ENCODE results near the gene RHBDD1. TPM values are rescaled to one million over a fixed set of nuclear protein-coding genes. Genes with fewer than 3 reads are reported as not detected.

Gene RHBDD1
- total RNA-seq, 1 experiment from 2014 or later, result 6.6 TPM

- peak; percentile 68 for DNase-seq (ENCODE audit: low read depth)
Measured at GRCh38 chr2:226915846-226916360, 80.0 kb downstream of the RHBDD1 start.

GRCh38 chr2:226916669-226917068 is 80.8 kb downstream of the RHBDD1 start:
- DNase-seq (ENCODE audit: low read depth), result no peak

GRCh38 chr2:226932443-226932842 is 96.6 kb downstream of the RHBDD1 start:
- no peak for DNase-seq (ENCODE audit: low read depth)

DNA sequence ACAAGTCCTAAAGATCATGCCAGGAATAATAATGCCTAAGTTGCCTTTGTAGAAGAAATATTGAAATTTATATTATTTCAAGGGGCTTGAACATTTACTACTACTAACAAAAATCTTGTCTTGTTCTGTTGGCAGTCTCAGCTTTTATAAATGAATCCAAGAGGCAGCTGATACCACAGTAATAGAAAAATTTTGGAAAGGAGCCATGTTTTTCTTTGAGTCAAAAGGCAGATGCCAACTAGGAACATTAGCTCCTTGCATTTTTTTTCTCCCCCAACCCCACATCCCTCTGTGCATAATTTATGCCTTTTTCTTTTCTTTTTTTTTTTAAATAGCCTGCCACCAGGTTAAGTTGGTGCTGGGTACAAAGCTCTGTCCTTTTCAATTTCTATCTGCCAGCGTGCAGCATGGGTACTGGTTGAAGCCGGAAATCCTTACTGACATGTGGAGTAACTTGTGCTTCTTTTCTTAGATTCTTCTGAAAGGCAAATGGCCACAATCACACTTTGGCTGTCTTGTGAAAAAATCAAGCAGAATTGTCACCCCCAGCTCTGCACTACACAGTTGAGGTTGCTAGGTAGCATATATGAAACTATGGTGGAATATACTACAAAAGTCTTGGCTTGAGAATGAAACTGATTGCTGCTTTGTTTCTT is 98.8 kb downstream of the RHBDD1 start:
- DNase-seq (ENCODE audit: low read depth), result peak; percentile 70

DNA sequence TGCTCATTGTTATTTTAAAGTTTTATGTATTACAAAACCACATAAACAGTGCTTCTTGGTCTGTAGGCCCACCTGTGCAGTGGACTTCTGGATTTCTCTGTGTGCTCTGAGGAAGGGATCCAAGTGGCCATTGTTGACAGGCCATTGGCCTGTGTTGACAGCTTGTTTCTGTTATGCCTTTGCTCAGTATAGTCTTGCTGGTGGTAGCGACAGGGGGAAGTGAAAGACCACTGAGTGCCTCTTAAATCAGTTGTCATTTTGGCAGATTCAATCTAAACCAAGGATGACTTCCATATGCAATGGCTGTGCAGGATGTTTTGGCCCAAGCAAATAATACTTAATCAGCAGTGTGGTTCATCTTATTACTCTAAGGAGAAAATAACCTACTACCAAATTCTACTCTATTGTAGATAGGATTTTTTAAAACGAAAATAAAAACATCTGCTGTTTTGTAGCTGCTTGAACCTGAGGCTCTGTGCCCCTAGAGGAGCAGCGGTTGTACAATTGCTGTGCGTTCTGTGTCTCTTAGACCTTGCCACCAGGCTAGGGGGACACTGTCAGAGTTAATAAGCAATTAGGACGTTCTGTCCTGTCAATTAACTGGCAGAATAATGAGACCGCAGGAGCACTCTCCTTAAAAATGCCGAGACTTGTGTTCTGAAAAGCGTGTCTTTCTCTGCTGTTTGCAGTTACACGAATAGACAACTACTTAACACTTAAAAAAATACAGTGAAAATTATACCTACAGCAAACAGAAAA is 108.2 kb downstream of the RHBDD1 start:
- no peak for DNase-seq (ENCODE audit: low read depth)

- no peak for DNase-seq (ENCODE audit: low read depth)
Measured at GRCh38 chr2:226953206-226953605, 117.4 kb downstream of the RHBDD1 start.

- DNase-seq (ENCODE audit: low read depth), result no peak
Measured at GRCh38 chr2:226953826-226954225, 118.0 kb downstream of the RHBDD1 start.

GRCh38 chr2:226956659-226957058 is 120.8 kb downstream of the RHBDD1 start:
- DNase-seq (ENCODE audit: low read depth), result no peak

- DNase-seq (ENCODE audit: low read depth), result no peak
Measured at GRCh38 chr2:226959418-226959817, 123.6 kb downstream of the RHBDD1 start.

- DNase-seq (ENCODE audit: low read depth), result no peak
Measured at GRCh38 chr2:226962176-226962773, 126.4 kb downstream of the RHBDD1 start.

- DNase-seq (ENCODE audit: low read depth), result peak; percentile 19
Measured at GRCh38 chr2:226963528-226963927, 127.7 kb downstream of the RHBDD1 start.

- DNase-seq (ENCODE audit: low read depth), result no peak
Measured at GRCh38 chr2:226965376-226965775, 129.5 kb downstream of the RHBDD1 start.

DNA sequence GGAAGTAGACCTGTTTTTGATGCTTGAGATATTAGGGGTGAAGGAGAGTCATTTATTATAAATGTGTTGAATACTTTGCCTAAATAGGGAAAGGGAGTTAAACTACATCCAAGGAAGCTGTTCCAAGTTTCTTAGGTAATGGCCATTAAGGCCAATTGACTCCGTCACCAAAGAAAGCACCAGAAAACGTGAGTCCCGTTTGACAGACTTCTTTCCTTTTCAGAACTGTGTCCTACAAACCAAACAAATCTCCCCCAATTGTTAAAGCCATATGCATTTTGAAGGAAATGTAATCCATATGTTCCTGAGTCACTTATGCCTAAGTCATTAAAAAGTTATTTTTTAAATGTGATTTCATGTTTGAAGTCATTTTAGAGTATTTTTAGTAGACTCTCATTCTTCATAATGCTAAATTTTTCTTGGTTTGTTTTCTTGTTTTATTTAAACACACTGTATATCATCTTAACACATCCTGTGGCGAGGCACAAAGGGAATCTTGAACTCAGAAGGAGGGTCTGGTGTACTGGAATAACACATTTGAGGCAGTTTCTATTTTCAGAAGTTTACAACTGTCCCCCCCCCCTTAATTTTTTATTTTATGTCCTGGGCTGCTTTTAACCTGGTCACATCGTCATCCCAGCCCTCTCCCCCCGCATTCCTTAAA is 133.7 kb downstream of the RHBDD1 start:
- DNase-seq (ENCODE audit: low read depth), result no peak

GRCh38 chr2:226970362-226970761 is 134.5 kb downstream of the RHBDD1 start:
- DNase-seq (ENCODE audit: low read depth), result no peak

DNA sequence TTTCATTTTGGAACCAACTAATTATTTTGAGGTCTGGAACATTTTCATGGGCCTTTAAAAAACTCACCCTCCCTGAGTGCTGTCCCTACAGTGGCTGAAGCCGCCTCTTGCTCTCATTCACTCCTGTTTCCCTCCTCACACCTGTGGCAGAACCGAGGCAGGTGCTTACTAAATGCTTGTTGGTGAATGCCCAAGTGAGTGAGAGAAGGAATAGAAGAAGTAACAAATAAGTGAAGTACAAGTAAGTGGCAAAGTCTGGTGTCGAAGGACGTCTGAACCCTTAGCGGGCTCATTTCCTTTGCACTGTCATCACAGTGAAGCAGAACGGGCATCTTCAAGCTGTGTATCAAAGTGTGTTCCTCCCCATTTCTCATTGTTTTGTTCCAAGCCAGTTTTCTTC is 135.2 kb downstream of the RHBDD1 start:
- no peak for DNase-seq (ENCODE audit: low read depth)

DNA sequence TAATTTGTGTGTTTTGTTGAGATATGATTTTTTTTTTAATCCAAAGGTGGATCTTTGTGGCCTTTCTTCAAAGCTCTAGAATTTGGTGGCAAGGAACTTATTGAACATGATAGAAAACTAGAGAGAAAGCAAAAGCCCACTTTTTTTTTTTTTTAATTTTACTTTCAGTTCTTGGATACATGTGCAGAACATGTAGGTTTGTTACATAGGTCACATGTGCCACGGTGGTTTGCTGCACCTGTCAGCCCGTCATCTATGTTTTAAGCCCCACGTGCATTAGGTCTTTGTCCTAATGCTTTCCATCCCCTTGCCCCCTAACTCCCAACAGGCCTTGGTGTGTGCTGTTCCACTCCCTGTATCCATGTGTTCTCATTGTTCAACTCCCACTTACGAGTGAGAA is 135.9 kb downstream of the RHBDD1 start:
- DNase-seq (ENCODE audit: low read depth), result no peak

DNA sequence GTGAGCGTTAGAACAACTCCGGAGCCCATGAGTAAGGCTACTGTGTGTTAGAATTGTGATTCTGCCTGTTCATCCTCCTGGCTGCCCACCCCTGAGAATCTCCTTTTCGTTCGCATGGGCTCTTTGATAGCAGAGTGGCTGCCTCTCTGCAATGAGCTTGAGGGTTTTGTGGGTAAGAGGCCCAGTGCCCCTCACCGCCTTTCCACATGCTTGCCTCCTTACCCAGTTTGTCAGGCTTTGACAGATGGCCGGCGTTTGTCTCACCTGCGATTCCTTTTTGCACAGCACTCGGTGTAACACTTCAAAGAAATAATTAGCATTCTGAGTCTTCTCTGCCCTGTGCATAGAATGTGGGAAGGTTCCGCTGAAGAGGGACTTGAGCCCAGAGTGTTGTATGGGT is 138.0 kb downstream of the RHBDD1 start:
- DNase-seq (ENCODE audit: low read depth), result no peak

- DNase-seq (ENCODE audit: low read depth), result peak; percentile 35
Measured at GRCh38 chr2:226977775-226978190, 141.9 kb downstream of the RHBDD1 start.

- DNase-seq (ENCODE audit: low read depth), result no peak
Measured at GRCh38 chr2:226978300-226978699, 142.4 kb downstream of the RHBDD1 start.

DNA sequence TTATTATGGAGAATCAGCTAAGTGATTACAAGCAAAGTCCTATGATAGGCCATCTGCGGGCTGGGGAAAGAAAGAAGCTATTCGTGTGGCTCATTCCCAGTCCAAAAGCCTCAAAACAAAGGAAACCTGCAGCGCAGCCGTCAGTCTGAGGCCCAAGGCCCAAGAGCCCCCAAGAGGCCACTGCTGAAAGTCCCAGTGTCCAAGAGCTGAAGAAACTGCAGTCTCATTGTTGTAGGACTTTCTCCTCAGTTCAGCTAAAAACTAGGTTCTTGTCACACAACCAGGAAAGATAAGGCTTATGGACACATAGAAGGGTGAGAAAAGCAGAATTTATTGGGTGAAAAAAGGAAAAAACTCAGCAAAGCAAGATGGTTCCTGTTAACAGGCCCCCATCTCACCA is 143.2 kb downstream of the RHBDD1 start:
- DNase-seq (ENCODE audit: low read depth), result no peak

DNA sequence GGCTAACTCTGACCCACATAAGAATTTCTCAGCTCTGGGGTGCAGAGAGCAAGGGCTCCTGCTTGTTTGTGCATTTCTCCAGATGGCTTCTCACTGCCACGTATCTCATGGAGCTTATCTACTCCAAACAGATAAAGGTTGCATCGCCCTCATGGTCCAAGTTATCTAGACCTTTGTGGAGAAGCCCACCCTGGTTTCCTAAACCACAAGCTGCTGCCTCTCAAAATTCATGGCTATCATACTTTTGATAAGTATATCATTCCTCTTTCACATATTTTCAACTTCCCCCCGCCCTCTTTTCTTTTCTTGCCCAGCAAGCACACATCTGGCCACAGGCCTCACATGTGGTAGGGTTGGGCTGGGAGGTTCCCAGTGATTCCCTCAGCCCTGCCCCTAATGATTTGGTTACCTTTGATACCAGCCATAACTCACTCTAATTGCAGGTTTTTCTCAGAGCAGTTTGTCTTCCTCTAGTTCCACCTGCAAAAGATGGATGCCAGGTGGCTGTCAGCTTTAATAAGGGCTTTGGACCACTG is 146.0 kb downstream of the RHBDD1 start:
- DNase-seq (ENCODE audit: low read depth), result no peak
